Fibroblast of gingiva (primary cell): ENCODE measurements around the gene FBXO31.
"Not testable (repeated sequence)": the region's sequence is repeated elsewhere in the genome, so short reads cannot be mapped to it uniquely, and the experiment has no call there.

Source experiments
- DNase-seq: peaks from one replicate; pipeline ENCODE4 v3.0.0-alpha.2; 2011; ENCODE audit warnings: low read depth

Gene FBXO31

GRCh38 chr16:87342978-87343752 lies 40.4 kb downstream of the FBXO31 start:
- DNase-seq = no peak

- DNase-seq = no peak
Measured at GRCh38 chr16:87342504-87342903, 41.1 kb downstream of the FBXO31 start.

DNA sequence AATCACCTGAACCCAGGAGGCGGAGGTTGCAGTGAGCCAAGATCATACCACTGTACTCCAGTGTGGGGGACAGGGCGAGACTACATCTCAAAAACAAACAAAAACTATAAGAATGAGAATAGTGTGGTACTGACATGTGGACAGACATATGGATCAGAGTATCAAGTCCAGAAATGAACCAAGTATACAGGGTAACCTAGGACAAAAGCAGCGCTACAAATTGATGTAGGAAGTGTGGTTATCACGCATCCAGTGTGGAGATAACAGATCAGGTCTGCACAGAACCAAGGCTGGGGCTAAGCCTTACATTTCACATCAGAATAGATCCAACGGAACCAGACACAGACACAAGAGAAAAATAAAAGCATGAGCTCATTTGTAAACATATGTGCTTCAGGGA lies 43.4 kb downstream of the FBXO31 start:
- DNase-seq = no peak

DNA sequence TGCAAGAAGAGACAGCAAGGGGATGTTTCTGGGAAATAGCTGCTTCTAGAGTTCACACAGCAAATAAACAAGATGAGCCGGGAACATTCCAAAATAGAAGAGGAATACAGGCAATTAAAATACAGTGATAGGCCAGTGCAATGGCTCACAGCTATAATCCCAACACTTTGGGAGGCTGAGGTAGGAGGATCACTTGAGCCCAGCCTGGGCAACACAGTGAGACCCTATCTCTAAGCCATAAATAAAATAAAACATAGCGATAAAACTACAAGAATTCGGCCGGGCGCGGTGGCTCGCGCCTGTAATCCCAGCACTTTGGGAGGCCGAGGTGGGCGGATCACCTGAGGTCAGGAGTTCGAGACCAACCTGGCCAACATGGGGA lies 43.9 kb downstream of the FBXO31 start:
- DNase-seq = not testable (repeated sequence)

DNA sequence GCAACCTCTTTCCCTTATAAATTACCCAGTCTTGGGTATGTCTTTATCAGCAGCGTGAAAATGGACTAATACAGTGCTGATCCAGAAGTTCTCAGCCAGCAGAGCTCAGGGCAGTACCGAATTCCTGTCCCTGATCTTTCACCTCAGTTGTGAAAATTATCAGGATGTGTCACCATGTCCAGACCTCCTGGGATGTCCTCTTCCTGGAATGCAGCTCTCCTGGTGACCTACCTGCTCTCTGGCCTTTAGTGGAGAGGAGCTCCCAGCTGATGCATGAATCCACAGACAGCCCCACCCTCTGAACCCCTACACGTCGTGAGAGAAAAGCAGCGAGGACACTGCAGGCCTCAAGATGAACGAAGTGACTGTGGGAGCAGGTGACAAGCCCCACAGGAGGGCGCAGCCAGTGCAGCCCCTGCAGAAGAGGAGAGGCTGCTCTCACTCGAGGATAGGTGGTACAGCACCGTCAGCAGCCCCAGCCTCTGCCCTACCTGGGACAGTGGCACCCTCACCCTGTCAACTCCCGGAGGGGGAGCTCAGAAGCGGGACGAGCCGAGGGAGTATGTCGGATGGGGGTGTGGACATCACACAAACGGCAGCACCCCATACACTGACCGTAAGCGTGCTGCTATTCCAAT lies 44.4 kb downstream of the FBXO31 start:
- DNase-seq = no peak

GRCh38 chr16:87338155-87338765 lies 45.3 kb downstream of the FBXO31 start:
- DNase-seq = no peak

- no peak for DNase-seq
Measured at GRCh38 chr16:87337262-87337771, 46.3 kb downstream of the FBXO31 start.

- DNase-seq = no peak
Measured at GRCh38 chr16:87336434-87337240, 46.9 kb downstream of the FBXO31 start.

GRCh38 chr16:87335625-87336433 lies 47.7 kb downstream of the FBXO31 start:
- no peak for DNase-seq

DNA sequence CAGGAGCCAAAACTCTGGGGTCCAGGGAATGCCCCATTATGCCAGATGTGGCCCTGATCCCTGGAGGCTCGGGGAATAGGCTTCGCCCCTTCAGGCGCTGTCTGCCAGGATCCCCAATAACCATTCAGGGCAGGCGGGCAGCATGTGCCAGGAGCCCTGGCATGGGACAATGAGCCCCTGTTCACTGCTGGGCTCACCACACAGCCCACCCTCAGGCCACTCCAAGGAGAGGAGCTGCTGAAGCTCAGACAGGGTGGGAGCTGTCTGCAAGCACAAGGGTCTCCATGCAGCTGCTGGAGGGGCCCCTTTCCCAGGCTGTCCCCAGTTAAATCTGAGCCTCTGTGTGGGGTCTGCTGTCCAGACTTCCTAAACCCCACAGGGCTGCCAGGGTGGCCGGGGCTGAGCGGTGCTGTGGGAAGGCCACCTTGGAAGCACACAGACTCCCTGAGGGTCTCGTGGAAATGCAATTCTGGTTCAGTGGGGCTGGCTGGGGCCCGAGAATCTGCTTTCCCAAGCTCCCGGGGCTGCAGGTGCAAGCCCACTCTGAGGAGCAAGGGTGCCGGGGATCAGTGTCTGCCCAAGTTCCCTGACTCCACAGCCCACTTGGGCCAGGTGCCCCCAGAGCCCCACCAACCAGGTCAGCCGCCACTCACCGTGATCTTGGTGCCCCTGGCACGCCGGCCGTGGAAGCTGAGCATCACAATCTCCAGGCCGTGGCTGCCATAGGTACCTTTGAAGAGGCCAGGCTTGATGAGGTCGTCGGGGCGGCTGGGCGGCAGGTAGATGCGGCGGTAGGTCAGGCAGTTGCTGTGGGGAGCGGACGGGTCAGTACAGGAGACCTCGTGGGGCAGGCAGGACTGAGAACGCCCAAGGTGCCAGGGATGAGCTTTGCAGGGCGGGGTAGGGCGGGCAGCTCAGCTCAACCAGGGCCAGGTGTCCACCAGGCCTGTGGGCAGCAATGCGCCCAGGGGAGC lies 48.6 kb downstream of the FBXO31 start:
- DNase-seq = no peak

DNA sequence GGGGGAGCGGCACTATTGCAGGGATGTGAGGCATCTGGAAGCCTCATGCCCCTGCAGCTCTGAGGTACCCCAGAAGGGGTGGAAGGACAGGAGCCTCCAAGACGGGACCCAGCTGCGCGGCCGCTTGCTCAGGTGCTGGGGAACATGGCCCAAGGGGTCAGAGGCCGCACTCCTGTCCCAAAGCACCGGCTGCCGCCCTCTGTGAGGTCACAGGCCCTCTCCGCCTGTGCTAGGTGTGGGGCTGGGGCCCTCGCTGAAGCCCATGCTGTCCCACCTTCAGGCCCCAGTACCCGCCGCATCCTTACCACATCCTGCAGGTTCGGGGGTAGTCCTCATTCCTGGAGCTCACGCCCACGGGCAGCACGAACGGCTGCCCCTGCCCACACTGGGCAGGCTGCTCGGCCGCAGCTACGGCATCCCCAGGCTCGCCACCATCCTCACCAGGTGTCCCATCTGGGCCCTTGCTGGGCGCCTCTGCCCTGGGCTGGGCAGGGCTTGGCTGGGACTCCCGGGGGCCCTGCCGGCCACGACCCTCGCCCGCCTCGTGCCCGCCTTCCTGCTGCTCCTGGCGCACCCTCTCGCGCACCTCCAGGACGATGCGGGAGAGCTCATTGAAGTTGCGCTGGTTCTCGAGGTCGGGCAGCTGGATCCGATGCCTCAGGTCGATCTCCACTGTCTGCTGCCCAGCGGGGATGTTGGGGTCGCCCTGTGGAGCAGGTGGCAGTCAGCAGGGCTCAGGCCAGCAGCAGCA lies 49.8 kb downstream of the FBXO31 start:
- no peak for DNase-seq

DNA sequence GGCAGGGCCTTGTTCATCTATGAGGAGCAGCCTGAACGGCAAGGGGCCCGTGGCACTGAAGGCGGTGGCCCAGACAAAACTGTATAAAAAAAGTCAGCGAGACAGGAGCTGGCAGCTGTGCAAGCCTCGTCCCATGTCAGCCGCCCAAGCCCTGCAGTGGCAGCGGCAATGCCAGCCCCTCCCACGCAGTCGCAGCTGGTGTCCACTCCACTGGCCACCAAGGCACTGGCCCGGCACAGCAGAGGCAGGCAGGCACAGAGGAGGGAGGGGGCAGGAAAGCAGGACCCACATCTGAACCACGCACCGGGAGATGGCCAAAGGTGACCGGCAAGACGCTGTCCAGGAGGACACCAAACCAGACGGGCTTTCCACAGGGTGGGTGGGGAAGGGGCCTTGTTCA lies 50.5 kb downstream of the FBXO31 start:
- DNase-seq = no peak

- DNase-seq = no peak
Measured at GRCh38 chr16:87332150-87332549, 51.4 kb downstream of the FBXO31 start.

- DNase-seq = no peak
Measured at GRCh38 chr16:87331241-87331801, 52.3 kb downstream of the FBXO31 start.

GRCh38 chr16:87330646-87331045 lies 52.9 kb downstream of the FBXO31 start:
- DNase-seq = no peak

DNA sequence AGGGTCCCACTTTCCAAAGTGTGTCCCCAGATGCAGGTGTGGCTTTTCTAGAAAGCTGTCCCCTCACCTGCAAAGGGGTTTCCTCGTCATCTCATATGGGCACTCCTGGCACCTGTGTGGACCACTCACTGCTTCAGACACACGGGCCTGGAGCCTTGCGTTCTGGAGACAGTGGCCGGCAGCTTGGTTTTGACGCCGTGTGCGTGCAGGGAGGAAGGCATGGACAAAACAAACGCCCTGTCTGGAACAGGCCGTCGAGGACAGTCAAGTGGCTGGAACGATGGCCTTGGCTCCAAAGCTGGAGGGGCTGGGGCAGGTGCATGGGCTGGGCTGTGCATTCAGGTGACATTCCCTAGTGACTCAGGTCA lies 53.3 kb downstream of the FBXO31 start:
- DNase-seq = no peak

GRCh38 chr16:87329436-87330256 lies 53.9 kb downstream of the FBXO31 start:
- DNase-seq = no peak

- DNase-seq = no peak
Measured at GRCh38 chr16:87328846-87329245, 54.7 kb downstream of the FBXO31 start.
